ENCODE results near the gene EFNA3.

Gene EFNA3

GRCh38 chr1:155125946-155126555 is 47.4 kb downstream of the EFNA3 start:
- Mint-ChIP-seq H3K9me3 (no peaks in the 10 kb centered on the region), H3K4me1 (ENCODE audit: low read depth in 2 of 2) (peaks cover 23 to 26% of the 10 kb centered on the region in 2 donors), H3K36me3 (ENCODE audit: insufficient read depth) (peaks cover 11% of the 10 kb centered on the region), H3K4me3 (peak overlapping the region; percentile 91 to 92), H3K27me3 (peaks cover 8 to 72% of the 10 kb centered on the region in 2 donors), H3K27ac (no peak overlapping the region)
- ATAC-seq (replicated peaks), result no peak
- DNase-seq, result no peak

GRCh38 chr1:155126556-155127104 is 48.0 kb downstream of the EFNA3 start:
- H3K4me3 Mint-ChIP-seq, result peak overlapping the region; percentile 91 to 92

DNA sequence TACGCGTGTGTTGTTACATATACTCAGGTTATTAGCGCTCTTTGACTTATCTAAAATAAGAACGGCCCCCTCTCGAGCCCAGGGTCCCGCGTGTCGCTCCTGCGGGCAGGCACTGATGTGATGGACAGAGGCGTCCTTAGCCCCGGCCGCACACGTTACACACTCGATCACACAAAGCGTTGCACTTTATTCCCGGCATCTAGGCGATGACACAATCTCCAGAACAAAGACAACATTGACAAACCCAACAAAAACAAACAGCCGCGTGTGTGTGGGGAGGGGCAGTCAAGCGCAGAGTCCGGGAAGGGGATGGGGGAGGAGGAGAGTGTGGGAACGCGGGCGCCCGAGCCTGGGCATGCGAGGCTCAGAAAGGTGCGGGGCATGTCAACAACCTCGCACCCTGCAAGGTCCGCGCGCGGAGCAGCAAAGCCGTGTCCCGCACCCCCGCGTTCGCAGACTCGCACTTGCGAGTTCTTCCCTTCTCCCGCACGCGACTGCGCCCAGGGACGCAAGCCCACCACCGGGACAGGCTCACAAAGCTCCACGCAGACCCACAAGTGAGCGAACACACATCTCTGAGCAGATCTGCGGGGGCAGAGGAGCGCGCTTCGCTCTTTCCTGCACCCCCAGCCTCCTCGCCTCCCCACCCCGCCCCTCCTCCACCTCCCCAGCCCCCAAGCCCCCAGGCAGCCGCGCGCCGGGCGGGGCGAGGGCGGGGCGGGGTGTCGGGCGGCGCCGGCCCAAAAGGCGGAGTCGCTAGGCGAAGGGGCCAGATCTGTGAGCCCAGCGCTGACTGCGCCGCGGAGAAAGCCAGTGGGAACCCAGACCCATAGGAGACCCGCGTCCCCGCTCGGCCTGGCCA is 48.7 kb downstream of the EFNA3 start, which contains the start of gene EFNA1:
Gene EFNA1 (plus strand): TSS at position 772 of the 862 bp plus-strand sequence. CDS start 102 bp downstream, outside the sequence.
- DNase-seq (peak in 2 of 3 experiments; percentile 14 to 33), ATAC-seq (replicated peaks) (peak; percentile 49)
- peaks cover 23 to 26% of the 10 kb centered on the region in 2 donors for H3K4me1 Mint-ChIP-seq (ENCODE audit: low read depth in 2 of 2)
- H3K9me3 Mint-ChIP-seq, result no peaks in the 10 kb centered on the region
- peak within 1 kb of the TSS; percentile 4 to 64 for H3K27ac Mint-ChIP-seq
- peak within 1 kb of the TSS; percentile 91 to 92 for H3K4me3 Mint-ChIP-seq
- peaks cover 8 to 71% of the 10 kb centered on the region in 2 donors for H3K27me3 Mint-ChIP-seq
- peaks cover 7% of the 10 kb centered on the region for H3K36me3 Mint-ChIP-seq (ENCODE audit: insufficient read depth)

More at GRCh38 chr1:155126556-155127104, 48.0 kb downstream of the EFNA3 start:
- DNase-seq, result peak; percentile 28 to 45 (median 42)
- H3K27ac Mint-ChIP-seq, result peak overlapping the region in 1 of 2 donors; percentile 4
- no peaks in the 10 kb centered on the region for H3K9me3 Mint-ChIP-seq
- H3K27me3 Mint-ChIP-seq, result peaks cover 8 to 71% of the 10 kb centered on the region in 2 donors
- peaks cover 9% of the 10 kb centered on the region for H3K36me3 Mint-ChIP-seq (ENCODE audit: insufficient read depth)
- ATAC-seq (replicated peaks), result peak; percentile 87
- peaks cover 23 to 26% of the 10 kb centered on the region in 2 donors for H3K4me1 Mint-ChIP-seq (ENCODE audit: low read depth in 2 of 2)

- ATAC-seq (replicated peaks) (no peak), DNase-seq (no peak)
- Mint-ChIP-seq H3K9me3 (no peaks in the 10 kb centered on the region), H3K4me1 (ENCODE audit: low read depth in 2 of 2) (peaks cover 23 to 26% of the 10 kb centered on the region in 2 donors), H3K27me3 (peaks cover 8 to 71% of the 10 kb centered on the region in 2 donors), H3K36me3 (ENCODE audit: insufficient read depth) (peaks cover 7% of the 10 kb centered on the region), H3K4me3 (peak overlapping the region; percentile 91 to 92), H3K27ac (peak overlapping the region in 1 of 2 donors; percentile 64)
Measured at GRCh38 chr1:155127967-155128754, 49.5 kb downstream of the EFNA3 start.

GRCh38 chr1:155128755-155129473 is 50.3 kb downstream of the EFNA3 start:
- peaks cover 7% of the 10 kb centered on the region for H3K36me3 Mint-ChIP-seq (ENCODE audit: insufficient read depth)
- peak in 1 of 3 experiments; percentile 9 for DNase-seq
- H3K4me1 Mint-ChIP-seq (ENCODE audit: low read depth in 2 of 2), result peaks cover 23 to 26% of the 10 kb centered on the region in 2 donors
- H3K27me3 Mint-ChIP-seq, result peaks cover 8 to 71% of the 10 kb centered on the region in 2 donors
- H3K9me3 Mint-ChIP-seq, result no peaks in the 10 kb centered on the region
- peak overlapping the region; percentile 91 to 92 for H3K4me3 Mint-ChIP-seq
- peak overlapping the region in 1 of 2 donors; percentile 64 for H3K27ac Mint-ChIP-seq
- no peak for ATAC-seq (replicated peaks)

- H3K4me3 Mint-ChIP-seq, result no peak overlapping the region
- DNase-seq (no peak), ATAC-seq (replicated peaks) (no peak)
- peaks cover 8 to 59% of the 10 kb centered on the region in 2 donors for H3K27me3 Mint-ChIP-seq
- peaks cover 32 to 34% of the 10 kb centered on the region in 2 donors for H3K4me1 Mint-ChIP-seq (ENCODE audit: low read depth in 2 of 2)
- no peaks in the 10 kb centered on the region for H3K9me3 Mint-ChIP-seq
- H3K27ac Mint-ChIP-seq, result no peak overlapping the region
- peaks cover 12% of the 10 kb centered on the region for H3K36me3 Mint-ChIP-seq (ENCODE audit: insufficient read depth)
Measured at GRCh38 chr1:155130272-155131006, 51.8 kb downstream of the EFNA3 start.

DNA sequence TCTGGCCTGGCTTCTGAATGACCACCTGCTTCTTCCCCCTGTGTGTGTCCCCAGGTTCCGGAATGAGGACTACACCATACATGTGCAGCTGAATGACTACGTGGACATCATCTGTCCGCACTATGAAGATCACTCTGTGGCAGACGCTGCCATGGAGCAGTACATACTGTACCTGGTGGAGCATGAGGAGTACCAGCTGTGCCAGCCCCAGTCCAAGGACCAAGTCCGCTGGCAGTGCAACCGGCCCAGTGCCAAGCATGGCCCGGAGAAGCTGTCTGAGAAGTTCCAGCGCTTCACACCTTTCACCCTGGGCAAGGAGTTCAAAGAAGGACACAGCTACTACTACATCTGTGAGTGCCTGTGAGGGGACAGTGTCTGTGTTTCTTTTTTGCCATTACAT is 52.6 kb downstream of the EFNA3 start:
- Mint-ChIP-seq H3K27ac (no peak overlapping the region), H3K9me3 (no peaks in the 10 kb centered on the region), H3K36me3 (ENCODE audit: insufficient read depth) (peaks cover 18% of the 10 kb centered on the region), H3K4me1 (ENCODE audit: low read depth in 2 of 2) (peaks cover 36 to 38% of the 10 kb centered on the region in 2 donors), H3K4me3 (no peak overlapping the region), H3K27me3 (peaks cover 8 to 51% of the 10 kb centered on the region in 2 donors)
- no peak for DNase-seq
- no peak for ATAC-seq (replicated peaks)

DNA sequence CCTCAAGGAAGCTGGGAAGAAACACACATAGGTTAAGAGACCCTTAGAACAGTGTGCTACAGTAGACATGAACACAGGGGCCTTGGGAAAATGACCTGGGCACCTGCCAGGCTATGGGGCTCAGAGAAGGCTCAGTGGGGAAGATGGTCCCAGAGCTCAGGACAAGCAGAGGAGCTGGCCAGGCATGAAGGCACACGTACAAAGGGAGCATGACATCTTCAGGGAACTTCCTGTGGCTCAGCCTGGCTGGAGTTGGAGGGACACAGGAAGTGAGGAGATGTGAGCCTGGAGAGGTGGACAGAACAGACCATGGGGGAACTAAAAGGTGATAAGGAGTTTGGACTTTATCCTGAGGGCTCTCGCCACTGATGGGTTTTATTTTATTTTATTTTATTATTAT is 53.2 kb downstream of the EFNA3 start:
- Mint-ChIP-seq H3K36me3 (ENCODE audit: insufficient read depth) (peaks cover 21% of the 10 kb centered on the region), H3K9me3 (no peaks in the 10 kb centered on the region), H3K4me3 (no peak overlapping the region), H3K27me3 (peaks cover 8 to 45% of the 10 kb centered on the region in 2 donors), H3K4me1 (ENCODE audit: low read depth in 2 of 2) (peaks cover 33 to 40% of the 10 kb centered on the region in 2 donors), H3K27ac (no peak overlapping the region)
- DNase-seq (no peak), ATAC-seq (replicated peaks) (no peak)

GRCh38 chr1:155133799-155134281 is 55.2 kb downstream of the EFNA3 start:
- Mint-ChIP-seq H3K4me1 (ENCODE audit: low read depth in 2 of 2) (peaks cover 27 to 31% of the 10 kb centered on the region in 2 donors), H3K27ac (no peak overlapping the region)

DNA sequence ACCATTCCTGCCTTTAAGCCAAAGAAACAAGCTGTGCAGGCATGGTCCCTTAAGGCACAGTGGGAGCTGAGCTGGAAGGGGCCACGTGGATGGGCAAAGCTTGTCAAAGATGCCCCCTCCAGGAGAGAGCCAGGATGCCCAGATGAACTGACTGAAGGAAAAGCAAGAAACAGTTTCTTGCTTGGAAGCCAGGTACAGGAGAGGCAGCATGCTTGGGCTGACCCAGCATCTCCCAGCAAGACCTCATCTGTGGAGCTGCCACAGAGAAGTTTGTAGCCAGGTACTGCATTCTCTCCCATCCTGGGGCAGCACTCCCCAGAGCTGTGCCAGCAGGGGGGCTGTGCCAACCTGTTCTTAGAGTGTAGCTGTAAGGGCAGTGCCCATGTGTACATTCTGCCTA is 55.7 kb downstream of the EFNA3 start:
- no peaks in the 10 kb centered on the region for H3K9me3 Mint-ChIP-seq
- H3K36me3 Mint-ChIP-seq (ENCODE audit: insufficient read depth), result peaks cover 14% of the 10 kb centered on the region
- peaks cover 28 to 29% of the 10 kb centered on the region in 2 donors for H3K4me1 Mint-ChIP-seq (ENCODE audit: low read depth in 2 of 2)
- H3K4me3 Mint-ChIP-seq, result peak overlapping the region; percentile 88 to 96
- H3K27me3 Mint-ChIP-seq, result peaks cover 8 to 23% of the 10 kb centered on the region in 2 donors
- peak overlapping the region in 1 of 2 donors; percentile 96 for H3K27ac Mint-ChIP-seq
- DNase-seq (no peak), ATAC-seq (replicated peaks) (no peak)

More at GRCh38 chr1:155133799-155134281, 55.2 kb downstream of the EFNA3 start:
- peaks cover 8 to 28% of the 10 kb centered on the region in 2 donors for H3K27me3 Mint-ChIP-seq
- no peak for ATAC-seq (replicated peaks)
- no peak for DNase-seq
- peaks cover 18% of the 10 kb centered on the region for H3K36me3 Mint-ChIP-seq (ENCODE audit: insufficient read depth)
- no peaks in the 10 kb centered on the region for H3K9me3 Mint-ChIP-seq
- H3K4me3 Mint-ChIP-seq, result no peak overlapping the region

GRCh38 chr1:155134880-155135414 is 56.3 kb downstream of the EFNA3 start:
- Mint-ChIP-seq H3K36me3 (ENCODE audit: insufficient read depth) (peaks cover 14% of the 10 kb centered on the region), H3K4me3 (peak overlapping the region; percentile 88 to 96), H3K9me3 (no peaks in the 10 kb centered on the region), H3K27ac (peak overlapping the region; percentile 96 to 98), H3K4me1 (ENCODE audit: low read depth in 2 of 2) (peaks cover 27 to 35% of the 10 kb centered on the region in 2 donors), H3K27me3 (peaks cover 8 to 17% of the 10 kb centered on the region in 2 donors)
- ATAC-seq (replicated peaks), result no peak
- no peak for DNase-seq
